NCI-H1105 (cell line): ENCODE measurements around the gene FOXC1.

Experiments used
- DNase-seq: peaks from one replicate; lab custom pipeline; 2025; lab: John Stamatoyannopoulos, UW

The FOXC1 gene

GRCh38 chr6:1600063-1600763 is 9.5 kb upstream of the FOXC1 start:
- no peak for DNase-seq

GRCh38 chr6:1600764-1601157 is 9.0 kb upstream of the FOXC1 start:
- DNase-seq = no peak

DNA sequence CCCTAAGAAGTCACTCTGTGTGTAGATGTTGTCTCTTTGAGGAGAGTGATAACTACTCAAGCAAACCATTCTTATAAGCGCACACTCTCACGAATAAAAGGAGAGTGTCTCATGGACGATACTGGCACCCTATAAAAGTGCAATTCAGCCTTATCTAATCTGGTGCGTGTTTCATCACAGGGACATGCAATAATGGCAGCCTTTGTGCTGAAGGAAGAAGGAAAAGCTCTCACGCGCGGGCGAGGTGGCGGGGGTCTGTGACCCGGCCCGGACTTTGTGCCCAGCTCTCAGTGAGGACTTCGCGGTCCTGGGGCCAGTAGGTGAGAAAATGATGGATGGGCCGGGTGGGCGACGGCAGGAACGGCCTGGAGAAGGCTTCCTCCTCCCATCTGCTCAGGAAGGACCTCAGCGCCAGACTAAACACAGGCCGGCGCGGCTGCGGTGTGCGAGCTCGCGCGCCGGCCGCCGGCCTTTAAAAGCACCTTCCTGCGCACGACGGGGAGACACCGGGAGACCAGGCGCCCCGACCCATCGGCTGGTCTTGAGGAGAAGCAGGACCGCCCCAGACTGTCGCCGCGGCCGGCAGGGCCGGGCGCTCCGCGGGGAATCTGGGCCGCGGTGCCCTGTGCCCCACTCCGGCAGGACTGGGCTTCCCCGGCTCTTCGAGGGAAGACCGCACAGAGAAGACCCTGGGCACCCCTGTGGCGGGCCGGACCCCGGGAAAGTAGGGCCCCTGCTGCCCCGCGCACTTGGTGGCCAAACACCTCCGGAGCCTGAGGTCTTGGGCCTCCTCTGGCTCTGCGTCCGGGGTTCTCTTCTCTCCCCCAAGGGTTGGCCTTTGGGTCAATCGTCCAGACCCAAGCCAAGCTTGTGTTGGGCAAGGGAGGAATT is 8.3 kb upstream of the FOXC1 start:
- no peak for DNase-seq

GRCh38 chr6:1602049-1602713 is 7.5 kb upstream of the FOXC1 start:
- DNase-seq = no peak

GRCh38 chr6:1603708-1604107 is 6.0 kb upstream of the FOXC1 start:
- DNase-seq = no peak

DNA sequence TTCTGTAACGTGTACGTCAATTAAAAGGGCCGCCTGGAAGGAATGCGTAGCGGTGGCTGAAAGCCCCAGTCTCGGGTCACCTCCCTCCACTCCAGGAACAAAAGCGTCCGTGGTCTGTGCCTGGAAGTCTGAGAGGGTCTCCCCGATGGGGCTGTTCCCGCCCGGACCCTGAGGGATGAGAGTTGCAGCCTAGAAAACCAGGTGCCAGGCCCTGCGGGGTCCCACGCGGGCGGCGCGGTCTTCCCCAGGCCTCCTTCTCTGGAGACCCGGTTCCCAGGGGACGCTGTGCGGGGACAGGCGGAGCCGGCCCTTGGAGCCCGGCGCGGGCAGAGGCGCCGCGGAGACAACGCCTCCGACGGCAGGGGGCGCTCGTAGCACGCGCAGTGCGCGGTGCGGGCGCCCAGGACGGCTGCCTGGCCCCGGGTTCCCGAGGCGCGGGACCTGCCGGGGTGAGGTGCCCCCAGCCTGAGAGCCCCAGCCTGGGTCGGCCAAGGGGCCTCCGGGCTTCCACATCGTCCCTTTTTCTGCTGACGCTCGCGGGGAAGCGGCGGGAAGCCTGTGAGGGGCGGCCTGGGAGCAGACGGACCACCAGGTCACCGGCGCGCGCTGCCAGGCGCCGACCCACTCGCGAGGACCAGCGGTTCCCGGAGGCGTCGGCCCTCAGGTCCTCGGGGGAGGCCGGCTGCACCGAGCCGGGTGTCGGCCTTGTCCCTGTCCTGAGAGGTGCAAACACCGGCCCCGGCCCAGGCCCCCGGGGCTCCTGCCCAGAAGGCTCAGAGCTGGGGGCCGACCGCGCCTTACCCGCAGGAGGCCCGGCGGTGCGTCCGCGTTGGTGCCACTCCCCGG is 5.3 kb upstream of the FOXC1 start:
- peak; percentile 47 for DNase-seq

GRCh38 chr6:1605004-1605892 is 4.5 kb upstream of the FOXC1 start:
- DNase-seq = no peak

DNA sequence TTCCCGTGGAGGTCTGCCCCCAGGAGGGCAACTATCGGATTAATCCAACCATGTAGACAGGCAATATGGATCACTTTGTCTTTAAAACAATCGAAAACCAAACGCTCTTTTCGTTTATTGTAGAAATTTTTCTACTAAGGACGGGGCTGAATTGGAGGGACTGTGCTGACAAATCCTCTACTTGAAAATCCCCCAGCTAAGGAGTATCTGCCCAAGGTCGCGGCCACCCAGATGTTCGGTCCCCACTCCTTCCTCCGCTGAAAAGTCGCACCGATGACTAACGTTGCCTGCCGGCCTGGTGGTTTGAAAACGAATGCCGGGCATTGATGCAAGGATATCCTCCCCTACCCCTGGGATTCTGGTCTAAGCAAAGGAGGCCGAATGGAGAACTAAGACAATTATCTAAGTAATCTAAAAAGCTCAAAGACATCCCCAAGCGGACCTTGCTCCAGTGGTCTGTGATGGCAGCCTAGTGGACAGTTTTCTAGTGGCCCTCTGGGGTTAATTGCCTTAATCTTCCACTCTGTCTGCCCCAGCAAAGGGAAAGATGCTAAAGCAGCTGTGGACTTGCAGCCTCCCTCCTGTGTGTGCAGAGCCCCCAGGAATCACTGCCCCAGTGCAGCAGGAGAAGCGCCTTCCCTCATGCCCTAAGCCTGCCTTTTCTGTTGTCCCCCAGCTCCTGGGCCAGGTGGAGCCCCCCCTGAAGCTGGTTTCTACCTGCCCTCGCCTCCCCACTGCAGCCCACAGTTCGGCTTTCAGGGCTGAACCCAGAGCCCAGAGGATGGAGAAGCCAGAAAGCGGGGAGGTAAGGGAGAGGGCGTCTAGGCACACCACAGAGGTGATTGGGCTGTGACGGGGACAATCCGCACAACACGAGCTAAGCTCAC is 3.6 kb upstream of the FOXC1 start:
- DNase-seq = no peak

DNA sequence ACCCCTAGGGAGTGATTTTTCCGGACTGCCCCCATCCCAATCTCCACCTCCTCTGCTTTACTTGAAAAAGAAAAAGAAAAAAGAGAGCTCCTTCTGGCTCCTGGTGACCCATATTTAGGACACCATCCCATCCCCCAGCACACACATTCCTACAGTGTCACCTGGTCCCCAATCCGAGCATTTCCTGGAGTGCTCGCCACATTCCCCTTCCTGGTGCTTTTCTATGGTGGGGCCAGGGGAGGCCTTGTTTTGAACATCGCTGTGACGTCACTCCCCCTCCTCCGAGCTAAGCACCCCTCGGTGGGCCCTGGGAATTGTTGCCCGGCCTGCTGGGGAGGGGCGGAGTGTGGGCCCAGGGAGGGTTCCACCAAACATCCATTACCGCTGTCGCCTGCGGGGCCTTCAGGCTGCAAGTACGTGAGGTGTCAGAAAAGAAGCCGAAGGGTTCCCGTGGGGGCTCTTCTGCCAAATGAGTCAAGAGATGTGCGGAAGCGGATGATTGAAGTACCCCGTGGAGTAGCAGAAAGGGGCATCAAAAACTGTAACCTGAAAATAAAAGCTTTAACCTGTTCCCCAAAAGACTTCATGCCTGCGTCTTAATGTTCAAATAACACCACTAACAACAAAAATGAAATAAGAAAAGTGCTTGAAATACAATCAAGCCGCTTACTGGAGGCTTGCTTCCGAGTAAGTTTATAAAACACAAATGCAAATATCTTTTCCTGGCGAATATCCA is 2.8 kb upstream of the FOXC1 start:
- no peak for DNase-seq

GRCh38 chr6:1607516-1608221 is 2.0 kb upstream of the FOXC1 start:
- peak; percentile 45 for DNase-seq

DNA sequence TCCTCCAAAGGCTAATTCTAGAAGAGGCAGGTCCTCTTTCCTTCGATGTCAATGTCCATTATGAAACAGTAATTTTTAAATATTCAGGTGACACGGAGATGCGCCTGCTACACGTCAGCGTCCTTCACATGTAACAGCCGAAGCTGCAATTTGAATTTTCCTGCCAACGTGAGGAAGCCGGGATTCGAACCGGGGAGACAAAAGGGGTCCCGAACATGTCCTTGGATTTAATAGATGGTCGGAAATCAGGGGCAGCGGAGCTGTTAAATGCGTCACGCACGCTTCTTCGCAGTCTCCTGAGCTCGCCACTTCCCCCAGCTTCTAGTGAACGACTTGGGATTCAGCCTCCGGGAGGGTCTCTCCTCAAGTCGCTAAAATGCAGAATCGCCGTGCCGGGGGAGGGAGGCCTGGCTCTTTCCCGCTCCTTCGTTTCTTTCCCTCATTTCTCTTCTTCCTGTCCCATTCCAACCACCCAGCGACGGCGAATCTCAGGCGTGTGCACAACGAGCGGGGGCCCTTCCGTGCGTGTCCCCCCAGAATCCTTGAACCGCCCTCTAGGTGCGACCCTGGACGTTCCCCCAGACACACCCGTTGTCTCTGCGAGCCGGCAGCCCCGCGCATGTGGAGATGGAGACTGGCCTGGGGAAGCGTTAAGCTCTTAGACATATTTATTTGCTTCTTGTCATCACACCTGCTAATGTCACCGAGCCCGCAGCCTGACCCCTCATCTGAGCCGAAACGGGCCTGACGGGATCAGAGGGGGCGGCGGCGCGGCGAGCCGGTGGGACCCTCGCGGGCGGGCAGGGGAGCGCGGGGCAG is 1.3 kb upstream of the FOXC1 start:
- no peak for DNase-seq

- peak; percentile 30 for DNase-seq
Measured at GRCh38 chr6:1609041-1609647, 571 bp upstream of the FOXC1 start.

DNA sequence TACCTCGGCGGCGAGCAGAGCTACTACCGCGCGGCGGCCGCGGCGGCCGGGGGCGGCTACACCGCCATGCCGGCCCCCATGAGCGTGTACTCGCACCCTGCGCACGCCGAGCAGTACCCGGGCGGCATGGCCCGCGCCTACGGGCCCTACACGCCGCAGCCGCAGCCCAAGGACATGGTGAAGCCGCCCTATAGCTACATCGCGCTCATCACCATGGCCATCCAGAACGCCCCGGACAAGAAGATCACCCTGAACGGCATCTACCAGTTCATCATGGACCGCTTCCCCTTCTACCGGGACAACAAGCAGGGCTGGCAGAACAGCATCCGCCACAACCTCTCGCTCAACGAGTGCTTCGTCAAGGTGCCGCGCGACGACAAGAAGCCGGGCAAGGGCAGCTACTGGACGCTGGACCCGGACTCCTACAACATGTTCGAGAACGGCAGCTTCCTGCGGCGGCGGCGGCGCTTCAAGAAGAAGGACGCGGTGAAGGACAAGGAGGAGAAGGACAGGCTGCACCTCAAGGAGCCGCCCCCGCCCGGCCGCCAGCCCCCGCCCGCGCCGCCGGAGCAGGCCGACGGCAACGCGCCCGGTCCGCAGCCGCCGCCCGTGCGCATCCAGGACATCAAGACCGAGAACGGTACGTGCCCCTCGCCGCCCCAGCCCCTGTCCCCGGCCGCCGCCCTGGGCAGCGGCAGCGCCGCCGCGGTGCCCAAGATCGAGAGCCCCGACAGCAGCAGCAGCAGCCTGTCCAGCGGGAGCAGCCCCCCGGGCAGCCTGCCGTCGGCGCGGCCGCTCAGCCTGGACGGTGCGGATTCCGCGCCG is 994 bp downstream of the FOXC1 start:
- no peak for DNase-seq

DNA sequence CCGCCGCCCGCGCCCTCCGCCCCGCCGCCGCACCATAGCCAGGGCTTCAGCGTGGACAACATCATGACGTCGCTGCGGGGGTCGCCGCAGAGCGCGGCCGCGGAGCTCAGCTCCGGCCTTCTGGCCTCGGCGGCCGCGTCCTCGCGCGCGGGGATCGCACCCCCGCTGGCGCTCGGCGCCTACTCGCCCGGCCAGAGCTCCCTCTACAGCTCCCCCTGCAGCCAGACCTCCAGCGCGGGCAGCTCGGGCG is 1.5 kb downstream of the FOXC1 start:
- no peak for DNase-seq

DNA sequence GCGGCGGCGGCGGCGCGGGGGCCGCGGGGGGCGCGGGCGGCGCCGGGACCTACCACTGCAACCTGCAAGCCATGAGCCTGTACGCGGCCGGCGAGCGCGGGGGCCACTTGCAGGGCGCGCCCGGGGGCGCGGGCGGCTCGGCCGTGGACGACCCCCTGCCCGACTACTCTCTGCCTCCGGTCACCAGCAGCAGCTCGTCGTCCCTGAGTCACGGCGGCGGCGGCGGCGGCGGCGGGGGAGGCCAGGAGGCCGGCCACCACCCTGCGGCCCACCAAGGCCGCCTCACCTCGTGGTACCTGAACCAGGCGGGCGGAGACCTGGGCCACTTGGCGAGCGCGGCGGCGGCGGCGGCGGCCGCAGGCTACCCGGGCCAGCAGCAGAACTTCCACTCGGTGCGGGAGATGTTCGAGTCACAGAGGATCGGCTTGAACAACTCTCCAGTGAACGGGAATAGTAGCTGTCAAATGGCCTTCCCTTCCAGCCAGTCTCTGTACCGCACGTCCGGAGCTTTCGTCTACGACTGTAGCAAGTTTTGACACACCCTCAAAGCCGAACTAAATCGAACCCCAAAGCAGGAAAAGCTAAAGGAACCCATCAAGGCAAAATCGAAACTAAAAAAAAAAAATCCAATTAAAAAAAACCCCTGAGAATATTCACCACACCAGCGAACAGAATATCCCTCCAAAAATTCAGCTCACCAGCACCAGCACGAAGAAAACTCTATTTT is 2.0 kb downstream of the FOXC1 start:
- DNase-seq = no peak
